A549 (cell line): ENCODE results near the gene GPR15LG.
"Not testable (repeated sequence)": the region's sequence is repeated elsewhere in the genome, so short reads cannot be mapped to it uniquely, and the experiment has no call there.

Experiments used
- FOSB ChIP-seq: fragments of 250-450 bp; sonication (Bioruptor Pico); IDR thresholded peaks from 2 replicates; pipeline ENCODE4 v1.5.0; 2020; ENCODE audit warnings: mild to moderate bottlenecking, moderate library complexity
- KDM1A ChIP-seq: fragments of 200-600 bp; sonication (generic); IDR thresholded peaks from 2 replicates; pipeline ENCODE4 v1.6.1; 2016; ENCODE audit warnings: low read depth, mild to moderate bottlenecking
- KDM5A ChIP-seq: fragments of 200-600 bp; sonication (generic); IDR thresholded peaks from 2 replicates; pipeline ENCODE4 v1.6.1; 2016; ENCODE audit warnings: antibody characterized with exemption, mild to moderate bottlenecking
- MYC ChIP-seq: IDR thresholded peaks from 2 replicates; pipeline ENCODE4 v1.6.1; 2012; ENCODE audit warnings: mild to moderate bottlenecking, inconsistent platforms, low read length, improper control_type of control experiment, borderline replicate concordance
- POLR2AphosphoS2 ChIP-seq: conservative IDR thresholded peaks from 2 replicates; pipeline ENCODE4 v1.6.1; 2012; ENCODE audit warnings: low read length, improper control_type of control experiment, inconsistent platforms
- RAD21 ChIP-seq, 2 experiments: fragments of >200 bp in 1 of 2; sonication (Bioruptor Twin) in 1 of 2; formaldehyde crosslinking in 1 of 2; IDR thresholded peaks in 1 of 2; conservative IDR thresholded peaks in 1 of 2; 2 replicates in 1 of 2; 3 replicates in 1 of 2; pipeline ENCODE4 v1.6.1; 2012 to 2018; ENCODE audit warnings: inconsistent platforms in 1 of 2
- RFX5 ChIP-seq: fragments of 450-650 bp; IDR thresholded peaks from 2 replicates; pipeline ENCODE4 v1.7.1; 2014; ENCODE audit warnings: antibody characterized with exemption, mild to moderate bottlenecking, moderate library complexity
- ZC3H11A ChIP-seq: fragments of 450-650 bp; IDR thresholded peaks from 2 replicates; pipeline ENCODE4 v1.6.1; 2014; ENCODE audit warnings: antibody characterized with exemption, mild to moderate bottlenecking
- TF ChIP-seq, protein P1 (sequence below): fragments of >200 bp; sonication (Bioruptor Twin); formaldehyde crosslinking; IDR thresholded peaks from 3 replicates; pipeline ENCODE4 v1.5.1; 2016
- TF ChIP-seq, protein P2 (sequence below): IDR thresholded peaks from 2 replicates; pipeline ENCODE4 v1.6.1; 2012

GRCh38 chr10:84171700-84172466, 1.7 kb upstream of the GPR15LG start:
- TF ChIP-seq RAD21 (conservative IDR thresholded peaks at IDR 0.05 in 1 of 2, IDR thresholded peaks at IDR 0.05 in 1 of 2); RFX5; ZC3H11A; KDM5A; KDM1A; FOSB (CRISPR knock-in tag); MYC; POLR2AphosphoS2: not testable (repeated sequence)
- TF ChIP-seq, protein P1, sequence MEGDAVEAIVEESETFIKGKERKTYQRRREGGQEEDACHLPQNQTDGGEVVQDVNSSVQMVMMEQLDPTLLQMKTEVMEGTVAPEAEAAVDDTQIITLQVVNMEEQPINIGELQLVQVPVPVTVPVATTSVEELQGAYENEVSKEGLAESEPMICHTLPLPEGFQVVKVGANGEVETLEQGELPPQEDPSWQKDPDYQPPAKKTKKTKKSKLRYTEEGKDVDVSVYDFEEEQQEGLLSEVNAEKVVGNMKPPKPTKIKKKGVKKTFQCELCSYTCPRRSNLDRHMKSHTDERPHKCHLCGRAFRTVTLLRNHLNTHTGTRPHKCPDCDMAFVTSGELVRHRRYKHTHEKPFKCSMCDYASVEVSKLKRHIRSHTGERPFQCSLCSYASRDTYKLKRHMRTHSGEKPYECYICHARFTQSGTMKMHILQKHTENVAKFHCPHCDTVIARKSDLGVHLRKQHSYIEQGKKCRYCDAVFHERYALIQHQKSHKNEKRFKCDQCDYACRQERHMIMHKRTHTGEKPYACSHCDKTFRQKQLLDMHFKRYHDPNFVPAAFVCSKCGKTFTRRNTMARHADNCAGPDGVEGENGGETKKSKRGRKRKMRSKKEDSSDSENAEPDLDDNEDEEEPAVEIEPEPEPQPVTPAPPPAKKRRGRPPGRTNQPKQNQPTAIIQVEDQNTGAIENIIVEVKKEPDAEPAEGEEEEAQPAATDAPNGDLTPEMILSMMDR, result not testable (repeated sequence)
- TF ChIP-seq, protein P2, sequence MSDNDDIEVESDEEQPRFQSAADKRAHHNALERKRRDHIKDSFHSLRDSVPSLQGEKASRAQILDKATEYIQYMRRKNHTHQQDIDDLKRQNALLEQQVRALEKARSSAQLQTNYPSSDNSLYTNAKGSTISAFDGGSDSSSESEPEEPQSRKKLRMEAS, result not testable (repeated sequence)
